Left forelimb (tissue), 1 donor: Measurements from ENCODE around the gene HOTAIR.

Experiments used
- DNase-seq: peaks from one replicate; pipeline ENCODE4 v3.0.0-alpha.2; 2018; ENCODE audit warnings: low spot score

Gene HOTAIR

DNA sequence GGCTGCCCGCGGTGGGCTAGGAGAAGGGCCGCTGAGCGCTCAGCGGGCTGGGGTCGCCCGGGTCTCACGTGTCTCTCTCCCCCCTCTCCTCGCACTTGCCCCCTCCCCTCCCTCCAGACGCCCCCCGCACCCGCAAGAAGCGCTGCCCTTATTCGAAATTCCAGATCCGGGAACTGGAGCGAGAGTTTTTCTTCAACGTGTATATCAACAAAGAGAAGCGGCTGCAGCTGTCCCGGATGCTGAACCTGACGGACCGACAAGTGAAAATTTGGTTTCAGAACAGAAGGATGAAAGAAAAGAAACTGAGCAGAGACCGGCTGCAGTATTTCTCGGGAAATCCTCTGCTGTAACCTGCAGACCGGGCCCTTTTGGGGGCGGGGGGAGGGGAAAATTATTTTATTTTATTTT, 314 bp upstream of the HOTAIR start:
- DNase-seq, result no peak

DNA sequence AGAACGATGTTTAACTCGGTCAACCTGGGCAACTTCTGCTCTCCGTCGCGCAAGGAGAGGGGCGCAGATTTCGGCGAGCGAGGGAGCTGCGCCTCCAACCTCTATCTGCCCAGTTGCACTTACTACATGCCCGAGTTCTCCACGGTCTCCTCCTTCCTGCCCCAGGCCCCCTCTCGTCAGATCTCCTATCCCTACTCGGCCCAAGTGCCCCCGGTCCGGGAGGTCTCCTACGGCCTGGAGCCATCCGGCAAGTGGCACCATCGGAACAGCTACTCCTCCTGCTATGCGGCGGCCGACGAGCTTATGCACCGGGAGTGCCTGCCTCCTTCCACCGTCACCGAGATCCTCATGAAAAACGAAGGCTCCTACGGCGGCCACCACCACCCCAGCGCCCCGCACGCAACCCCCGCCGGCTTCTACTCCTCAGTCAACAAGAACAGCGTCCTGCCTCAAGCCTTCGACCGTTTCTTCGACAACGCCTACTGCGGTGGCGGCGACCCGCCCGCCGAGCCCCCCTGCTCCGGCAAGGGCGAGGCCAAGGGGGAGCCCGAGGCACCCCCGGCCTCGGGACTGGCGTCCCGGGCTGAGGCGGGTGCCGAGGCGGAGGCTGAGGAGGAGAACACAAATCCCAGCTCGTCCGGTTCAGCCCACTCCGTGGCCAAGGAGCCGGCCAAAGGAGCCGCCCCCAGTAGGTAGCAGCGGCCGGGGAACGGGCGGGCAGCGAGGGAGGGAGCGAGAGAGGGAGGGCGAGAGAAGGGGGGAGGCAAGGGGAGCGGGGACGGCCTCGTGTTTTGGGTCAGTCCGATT, 1.3 kb downstream of the HOTAIR start:
- DNase-seq, result no peak

DNA sequence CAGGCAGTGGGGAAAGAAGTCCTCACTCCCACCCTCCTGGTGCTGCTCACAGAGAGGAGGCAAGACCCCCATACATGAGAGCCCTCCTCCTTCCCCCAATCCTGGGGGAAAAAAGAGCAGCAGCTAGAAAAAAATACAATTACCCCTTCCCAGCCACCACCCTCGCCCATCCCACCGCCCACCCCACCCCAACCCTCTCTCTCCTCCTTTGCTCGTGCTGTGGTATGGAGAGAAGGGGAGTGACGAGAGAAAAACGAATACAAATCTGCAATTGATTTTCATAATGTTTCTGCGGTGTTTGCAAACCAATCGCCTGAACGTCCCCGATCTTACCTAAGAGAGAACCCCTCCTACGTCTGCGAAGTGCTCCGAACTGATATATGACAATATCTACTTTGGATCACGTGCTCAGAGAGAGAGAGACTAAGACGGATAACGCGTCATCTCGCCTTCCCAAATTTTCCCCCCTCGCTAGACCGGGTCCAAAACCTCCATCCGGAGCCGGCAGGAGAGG, 2.0 kb downstream of the HOTAIR start, which contains the start of gene HOXC11:
Gene HOXC11, plus strand, starts transcription at position 405 of the 514 bp plus-strand sequence. CDS start 116 bp downstream, outside the sequence.
- DNase-seq, result no peak

DNA sequence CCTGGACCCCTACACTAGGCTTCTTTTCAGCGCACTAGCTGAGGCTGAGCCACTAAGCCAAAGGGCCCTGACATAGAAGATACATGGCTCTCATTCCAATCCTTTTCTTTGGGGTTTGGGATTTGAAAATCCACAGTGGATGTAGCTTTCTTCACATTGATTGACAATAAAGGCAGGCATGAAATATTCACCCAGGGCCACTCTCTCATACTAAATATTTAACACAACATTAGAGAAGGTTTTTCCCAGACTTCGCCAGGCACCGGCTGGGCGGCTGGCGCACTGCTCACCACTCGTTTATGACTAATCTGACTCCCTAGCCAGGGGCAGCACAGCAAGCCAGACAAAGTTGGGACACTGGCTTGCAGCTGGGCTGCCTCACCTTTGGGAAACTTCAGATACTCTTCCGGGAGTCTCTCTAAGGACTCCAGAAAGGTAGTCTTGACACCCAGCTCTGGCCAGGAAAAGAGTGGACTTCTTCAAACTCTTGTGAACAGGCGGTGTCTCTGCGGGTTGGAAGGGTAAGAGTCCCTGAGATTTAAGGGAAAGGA, 2.5 kb downstream of the HOTAIR start:
- DNase-seq, result no peak

DNA sequence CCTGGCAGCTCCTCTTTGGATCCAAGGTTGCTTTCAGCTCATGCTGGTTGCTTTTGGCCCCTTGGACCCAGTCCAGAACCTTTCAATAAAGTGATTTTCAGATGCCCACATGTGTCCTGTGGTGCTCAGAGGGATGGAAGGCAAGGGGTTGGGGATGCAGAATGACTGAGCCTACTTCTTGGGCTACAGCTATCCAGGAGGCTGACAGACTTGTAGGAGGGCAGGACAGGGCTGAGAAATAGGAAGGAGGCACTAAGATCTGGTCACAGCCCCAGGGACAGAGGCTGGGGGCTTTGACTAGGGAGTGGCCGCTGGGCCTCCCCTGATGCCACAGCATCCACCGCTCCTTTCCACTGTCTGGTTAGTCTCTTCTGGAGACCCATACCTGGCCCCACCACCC, 3.1 kb downstream of the HOTAIR start:
- DNase-seq, result no peak

DNA sequence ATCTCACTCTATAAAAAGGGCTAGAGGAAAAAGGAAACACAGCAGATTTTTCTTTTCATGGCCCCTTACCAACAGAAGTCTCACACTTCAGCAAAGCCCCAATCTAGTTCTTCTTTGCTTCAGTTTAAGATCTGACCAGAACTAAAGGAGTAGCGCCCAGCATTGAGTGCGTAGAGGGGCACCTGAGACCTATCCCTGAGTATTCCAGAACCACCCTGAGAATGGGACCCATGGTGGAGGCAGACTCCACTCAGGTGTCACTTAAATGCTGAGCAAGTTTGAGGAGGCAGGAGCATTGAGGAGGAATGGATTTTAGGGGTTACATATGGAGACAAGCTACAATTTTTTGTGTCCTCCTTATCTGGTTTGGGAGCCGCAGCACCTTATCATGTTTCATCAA, 3.6 kb downstream of the HOTAIR start:
- DNase-seq, result no peak

DNA sequence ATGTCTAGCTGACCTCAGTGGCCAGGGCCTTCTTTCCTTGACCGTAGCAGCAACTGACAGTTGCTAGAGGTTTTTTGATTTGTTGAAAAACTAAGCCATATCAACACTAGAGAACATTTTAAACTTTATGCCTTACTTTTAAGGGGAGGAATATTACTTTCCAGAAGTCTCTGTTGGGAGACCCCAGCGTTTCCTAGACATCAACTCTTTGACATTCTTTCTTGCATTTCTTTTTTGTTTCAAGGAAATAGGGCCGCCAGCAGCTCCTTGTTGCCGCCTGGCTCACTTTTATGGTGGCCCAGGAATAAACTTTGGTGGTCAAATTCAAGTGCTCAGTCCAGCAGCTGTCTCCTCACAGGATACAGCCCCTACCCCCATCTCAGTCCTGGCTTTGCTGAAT, 4.3 kb downstream of the HOTAIR start:
- DNase-seq, result no peak

DNA sequence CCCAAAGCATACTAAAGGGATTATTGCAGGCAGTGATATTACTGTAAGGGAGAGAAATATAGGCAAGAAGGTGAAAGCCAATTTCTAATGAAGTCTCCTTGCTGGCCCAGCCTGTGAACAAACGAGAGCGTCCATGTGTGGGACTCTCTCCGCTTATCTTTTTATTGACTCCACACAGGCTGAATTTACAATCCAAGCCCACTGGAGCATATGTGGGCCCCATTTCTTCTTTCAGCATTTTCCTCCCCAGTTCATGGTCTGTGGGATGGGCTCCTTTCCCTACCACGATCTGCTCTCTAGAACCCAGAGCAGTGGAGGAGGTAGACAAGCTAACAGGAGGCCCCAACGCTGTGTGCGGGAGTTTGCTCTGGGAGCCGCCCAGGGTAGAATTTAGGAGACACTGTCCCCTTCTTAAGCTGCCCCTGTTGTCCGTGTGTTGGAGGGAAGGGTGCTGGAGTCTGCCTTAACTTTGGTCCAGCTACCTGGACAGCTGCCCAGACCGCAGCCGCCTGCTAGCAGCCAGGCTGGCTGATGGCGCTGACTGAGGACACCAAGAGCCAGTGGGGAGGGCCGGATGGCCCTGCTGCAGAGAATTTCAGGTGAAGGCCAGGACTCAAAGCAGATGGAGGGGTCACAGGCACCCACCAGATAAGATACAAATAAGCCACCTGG, 5.0 kb downstream of the HOTAIR start:
- DNase-seq, result no peak

DNA sequence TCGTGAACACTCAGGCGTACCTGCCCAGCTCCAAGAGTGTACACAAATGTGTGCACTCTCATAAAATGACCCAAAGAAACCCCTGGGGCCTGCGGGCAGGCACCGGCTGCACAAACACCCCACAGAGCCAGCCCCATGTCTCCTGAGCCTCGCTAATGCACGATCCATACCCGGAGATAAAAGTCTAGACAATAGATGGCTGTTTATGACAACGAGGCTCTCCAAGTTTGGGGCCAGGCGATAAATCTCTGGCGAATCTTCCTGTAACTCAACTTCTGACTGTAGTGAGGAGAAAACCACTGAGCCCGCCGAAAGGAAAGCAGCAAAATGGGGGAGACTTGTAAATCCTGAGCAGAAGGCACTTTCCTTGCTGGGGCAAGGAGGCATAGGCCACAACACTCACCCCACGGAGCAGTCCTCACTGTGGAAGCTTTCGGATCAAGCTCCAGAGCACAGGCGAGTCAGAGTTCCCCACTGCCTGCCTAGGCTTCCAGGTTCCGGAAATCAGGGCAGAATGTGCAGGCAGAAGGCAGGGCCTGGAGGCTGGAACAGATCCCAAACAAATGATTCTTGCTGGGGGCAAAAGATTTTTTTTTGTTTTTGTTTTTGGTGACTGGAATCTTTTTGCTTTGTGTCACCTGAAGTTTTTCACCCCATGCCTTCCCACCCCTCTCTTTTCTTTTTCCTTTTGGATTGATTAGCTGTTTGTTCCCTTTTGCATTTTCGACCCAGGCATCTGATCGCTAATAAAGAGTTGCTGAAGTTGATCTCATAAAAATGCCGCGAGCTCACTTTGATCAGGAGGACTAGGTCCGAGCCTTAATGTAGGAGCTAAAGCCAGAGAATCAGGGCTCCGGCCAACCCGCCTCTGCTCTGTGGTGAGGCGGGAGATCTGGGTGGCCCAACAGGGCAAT, 6.3 kb downstream of the HOTAIR start:
- no peak for DNase-seq

DNA sequence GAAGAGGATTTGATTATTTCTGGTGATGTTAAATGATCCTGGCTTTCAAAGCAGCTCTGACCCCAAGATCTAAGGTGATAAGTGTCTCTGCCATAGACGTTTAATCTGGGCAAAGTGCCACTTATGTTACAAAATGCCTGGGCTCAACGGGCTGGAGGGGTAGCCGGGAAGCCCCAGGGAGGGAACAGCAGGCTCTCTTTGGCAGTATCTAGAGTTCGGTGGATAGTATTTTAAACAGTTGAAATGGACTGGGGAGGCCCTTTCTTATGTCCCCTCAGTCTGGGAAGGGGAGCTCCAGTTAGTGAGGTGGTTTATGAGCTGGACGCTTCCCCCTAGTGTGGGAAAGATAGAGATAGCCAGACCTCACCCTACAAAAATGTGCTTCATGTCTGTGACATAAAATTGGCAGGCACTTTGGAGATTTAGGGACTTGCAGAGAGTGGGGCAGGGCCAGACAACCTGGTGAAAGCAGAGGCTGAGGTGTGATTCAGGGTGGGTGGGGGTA, 7.3 kb downstream of the HOTAIR start:
- no peak for DNase-seq

DNA sequence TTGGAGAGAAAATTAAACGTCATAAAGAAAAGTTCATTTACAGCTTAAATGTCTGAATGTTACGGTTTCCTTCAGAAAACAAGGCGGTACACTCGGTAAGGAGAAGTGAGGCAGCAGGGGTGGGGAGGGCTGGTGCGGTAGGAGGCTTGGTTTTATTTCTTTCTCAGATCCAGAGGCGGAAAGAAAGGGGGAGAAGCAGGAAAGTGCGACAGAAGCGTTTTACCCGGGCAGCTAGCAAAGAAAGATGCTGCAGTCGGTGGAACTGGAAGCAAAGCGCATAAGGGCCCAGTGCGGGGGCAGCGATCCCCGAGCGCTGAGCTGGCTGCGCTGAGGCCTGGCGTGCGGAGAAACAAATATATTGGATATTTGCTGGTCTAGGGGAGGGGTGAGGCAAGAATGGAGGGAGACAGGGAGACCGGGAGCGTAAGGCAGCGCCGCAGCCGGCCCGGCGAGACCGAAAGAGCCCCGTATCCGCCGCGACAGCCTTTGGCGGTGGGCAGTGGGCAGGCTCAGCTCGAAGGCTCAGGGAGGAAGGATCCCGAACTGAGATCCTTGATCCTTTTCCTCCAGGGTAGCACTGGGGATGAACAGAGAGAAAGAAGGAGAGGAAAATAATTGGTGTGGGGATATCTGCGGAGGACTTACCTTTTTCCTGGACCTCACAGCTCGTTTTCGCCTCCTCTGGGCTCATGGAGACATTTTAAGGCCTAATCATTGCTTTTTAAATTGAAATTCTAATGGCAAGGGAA, 8.2 kb downstream of the HOTAIR start:
- no peak for DNase-seq

DNA sequence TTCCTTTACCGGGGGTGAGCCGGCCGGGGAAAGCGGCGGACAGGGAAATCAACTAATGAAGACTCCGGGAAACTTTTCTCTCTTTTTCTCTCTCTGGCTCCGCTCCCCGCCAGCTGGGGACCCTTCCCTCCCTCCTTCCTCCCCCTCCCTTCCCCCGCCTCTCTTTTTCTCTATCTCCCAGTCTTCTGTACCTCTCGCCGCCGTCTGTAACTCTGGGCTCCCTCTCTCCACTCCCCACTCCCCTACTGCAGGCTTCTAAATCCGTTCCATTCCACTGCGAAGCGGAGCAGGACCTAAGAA, 8.7 kb downstream of the HOTAIR start:
- DNase-seq, result no peak

DNA sequence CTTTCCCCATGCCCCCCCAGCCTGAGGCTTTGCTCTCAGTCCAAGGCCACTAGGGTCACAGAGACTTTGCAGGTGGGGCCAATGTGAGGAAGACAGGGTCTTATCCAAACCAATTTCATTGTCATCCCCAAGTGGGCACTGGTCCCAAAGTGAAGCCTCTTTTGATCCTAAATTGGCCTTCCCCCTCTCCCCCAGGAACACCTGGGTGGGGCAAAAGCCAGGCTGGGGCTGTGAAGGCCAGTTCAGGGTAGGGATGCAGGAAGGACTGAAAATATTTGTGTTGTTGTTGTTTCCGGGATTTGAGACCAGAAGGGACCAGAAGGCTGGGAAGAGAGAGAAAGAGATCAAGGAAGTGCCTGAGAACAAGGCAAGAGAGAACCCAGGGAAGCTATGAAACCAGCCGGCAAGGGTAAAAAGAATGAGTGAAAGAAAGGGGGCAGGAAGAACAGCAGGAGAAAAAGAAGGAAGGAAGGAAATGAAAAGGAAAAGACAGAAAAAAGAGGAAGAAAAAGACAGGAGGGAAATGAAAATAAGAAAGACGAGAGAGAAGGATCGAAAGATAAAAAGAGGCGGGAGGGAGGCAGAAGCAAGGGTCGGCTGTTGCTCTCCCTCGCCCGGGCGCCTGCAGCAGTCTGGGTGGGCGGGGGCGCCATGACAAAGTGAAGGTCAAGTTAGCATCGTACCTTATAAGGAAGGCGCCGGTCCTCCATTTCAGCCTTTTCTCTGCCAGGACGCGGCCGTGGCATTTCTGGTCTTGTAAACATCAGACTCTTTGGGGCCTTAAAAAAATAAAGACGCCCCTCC, 9.3 kb downstream of the HOTAIR start:
- DNase-seq, result no peak

DNA sequence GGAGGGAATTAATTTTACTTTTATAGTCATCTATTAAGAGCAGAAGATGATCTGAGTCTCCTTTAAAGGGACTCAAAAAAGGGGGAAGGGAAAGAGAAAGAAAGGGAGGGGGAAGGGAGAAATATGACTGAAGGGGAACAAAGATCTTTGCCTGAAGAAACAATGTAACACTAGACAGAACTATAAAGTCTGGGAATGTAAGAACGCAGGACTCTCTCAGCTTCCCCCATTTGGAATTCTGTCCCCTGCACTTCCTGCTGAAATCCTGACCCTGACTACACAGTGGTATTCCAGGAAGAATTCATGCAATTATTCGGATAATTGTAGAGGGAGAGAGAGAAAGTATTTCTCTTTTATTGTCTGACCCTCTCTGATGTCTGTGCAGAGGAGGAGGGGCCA, 10.4 kb downstream of the HOTAIR start:
- DNase-seq, result no peak

DNA sequence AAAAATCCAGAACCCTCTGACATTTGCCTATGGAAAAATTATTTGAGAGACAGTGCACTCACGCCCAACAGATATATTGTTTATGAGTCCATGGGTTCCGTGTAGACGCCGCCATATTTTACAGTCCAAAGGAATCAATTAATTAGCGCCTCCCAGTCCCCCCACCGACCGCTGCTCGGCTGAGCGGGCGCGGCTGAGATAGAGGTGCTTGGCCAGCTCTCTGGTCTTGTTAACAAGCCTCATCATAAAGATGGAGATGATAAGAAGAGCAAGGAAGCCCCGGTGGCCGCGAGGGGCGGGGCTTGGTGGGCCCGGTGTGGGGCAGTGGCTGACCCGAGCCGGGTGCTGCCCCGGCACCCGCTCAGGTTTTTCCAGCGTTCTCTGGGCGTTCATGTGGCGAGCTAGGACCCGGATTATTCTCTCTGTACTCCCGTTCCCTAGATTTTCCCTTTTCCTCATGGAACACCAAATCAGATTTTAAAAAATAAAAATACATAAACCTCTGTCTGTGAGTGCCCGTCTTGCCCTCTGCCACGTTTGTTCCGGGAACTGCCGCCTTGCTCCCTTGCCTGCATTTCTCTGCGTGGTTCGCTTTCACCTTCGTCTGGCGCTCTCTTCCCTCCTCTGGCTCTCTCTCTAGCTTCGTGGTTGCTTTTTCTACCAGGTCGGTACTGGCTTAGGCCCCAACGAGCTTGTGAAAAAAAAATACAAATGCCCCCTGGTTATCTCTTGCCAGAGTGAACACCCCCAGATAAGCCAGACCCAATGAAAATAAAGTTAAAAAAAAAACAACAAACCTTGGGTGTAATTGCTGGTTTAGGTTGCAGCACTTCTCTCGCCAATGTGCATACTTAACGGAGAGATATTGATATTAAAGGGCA, 11.1 kb downstream of the HOTAIR start:
- DNase-seq, result no peak

DNA sequence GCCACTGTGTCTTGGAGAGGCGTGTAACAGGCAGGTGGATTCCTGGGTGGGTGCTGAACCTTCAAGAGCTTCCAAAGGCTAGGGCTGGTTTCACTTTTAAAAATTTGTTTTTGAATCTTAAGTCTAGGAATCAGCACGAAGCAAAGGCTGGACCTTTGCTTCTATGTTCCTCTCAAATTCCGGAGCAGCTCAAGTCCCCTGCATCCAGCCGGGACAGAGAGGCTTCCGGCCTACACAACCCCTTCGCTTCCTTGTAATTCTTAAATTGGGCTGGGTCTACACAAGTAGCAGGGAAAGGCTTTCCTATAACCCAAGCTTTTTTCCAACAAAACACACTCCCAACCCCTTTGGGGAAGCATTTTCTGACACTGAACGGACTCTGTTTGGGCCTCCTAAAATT, 11.7 kb downstream of the HOTAIR start:
- no peak for DNase-seq

DNA sequence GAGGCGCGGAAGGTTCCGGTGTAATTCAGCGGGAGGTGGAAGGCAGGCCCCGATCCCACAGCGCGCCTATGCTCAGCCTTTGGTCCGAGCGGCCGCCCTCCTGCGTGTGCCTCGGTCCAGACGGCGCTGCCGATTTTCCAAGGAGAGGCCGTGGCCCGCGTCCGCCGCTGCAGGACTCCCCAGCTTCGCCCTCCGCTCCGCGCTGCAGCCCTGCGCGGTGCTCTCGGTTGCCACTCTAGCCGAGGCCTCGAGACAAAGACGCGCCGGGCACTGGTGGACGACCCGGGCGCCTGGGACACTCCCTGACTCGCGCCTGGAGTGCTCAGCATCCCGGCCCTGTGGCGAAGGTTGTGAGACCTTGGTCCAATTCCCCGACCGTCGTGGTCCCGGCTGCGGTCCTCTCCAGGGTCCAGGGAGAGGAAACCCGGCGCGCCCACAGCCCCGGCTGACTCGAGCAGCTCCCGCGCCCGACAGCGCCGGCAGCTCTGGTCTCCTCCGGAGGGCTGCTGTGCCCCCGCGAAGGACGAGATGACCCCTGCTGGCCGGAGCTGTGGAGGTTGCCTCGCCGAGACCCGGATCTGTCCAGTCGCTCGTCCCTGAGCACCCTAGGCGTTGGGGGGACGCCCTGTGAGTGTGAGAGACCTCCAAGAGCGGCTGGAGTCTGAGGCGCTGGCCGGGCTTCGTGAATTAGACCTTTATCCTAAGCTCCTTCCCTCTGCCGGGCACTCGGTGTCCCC, 13.6 kb downstream of the HOTAIR start:
- no peak for DNase-seq

DNA sequence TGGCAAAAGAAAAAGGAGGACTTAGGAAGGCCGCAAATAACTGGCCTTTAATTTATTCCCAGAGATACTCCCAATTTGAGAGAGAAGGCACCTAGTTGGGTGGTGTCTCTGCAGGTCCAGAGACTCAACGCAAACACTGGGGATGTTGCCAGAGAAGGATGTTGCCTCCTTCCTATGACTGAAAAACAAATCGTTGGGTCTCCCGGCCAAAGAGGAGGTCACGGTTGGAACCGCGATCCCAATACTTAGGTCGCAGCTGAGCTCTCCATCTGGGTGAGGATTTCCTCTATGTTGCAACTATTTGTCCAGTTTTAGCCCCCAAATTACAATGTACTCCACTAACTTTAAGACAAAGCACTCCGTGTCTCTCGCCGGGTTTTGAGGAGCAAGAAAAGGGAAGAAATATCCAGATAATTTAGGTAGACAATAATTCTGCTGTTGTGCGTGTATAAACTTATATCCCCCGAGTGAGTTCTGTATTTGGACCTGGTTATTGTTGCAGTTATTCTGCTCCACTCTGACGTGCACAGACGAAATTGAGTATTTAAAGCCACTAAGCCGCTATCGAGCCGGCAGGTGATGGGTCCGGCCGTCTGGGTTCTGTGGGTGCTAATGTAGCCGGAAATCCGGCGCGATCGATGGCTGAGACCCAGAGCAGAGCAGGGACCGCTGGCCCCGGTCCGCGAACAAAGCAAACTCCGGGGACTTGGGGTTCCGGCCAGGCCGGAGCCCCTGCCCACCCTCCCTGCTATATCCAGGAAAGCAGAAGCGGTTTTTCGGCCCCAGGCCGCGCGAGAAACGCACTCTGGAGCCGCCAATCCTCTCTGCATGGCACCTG, 14.3 kb downstream of the HOTAIR start:
- DNase-seq, result no peak
